ENCODE measurements around the gene TMEM52. TPM values are rescaled to one million over a fixed set of nuclear protein-coding genes. Genes with fewer than 3 reads are reported as not detected.

TMEM52 gene
- total RNA-seq, 6 experiments from 2014 or later = 0.21 to 0.38 (median 0.25) TPM; not detected in 3

- no peak overlapping the region for H3K27ac Mint-ChIP-seq
- no peaks in the 10 kb centered on the region for H3K9me3 Mint-ChIP-seq
- H3K36me3 Mint-ChIP-seq (ENCODE audit: low read depth) = no peaks in the 10 kb centered on the region
- no peak for DNase-seq
- peaks cover 35% of the 10 kb centered on the region for H3K27me3 Mint-ChIP-seq (ENCODE audit: insufficient read depth)
- no peaks in the 10 kb centered on the region for H3K4me1 Mint-ChIP-seq (ENCODE audit: low read depth)
- H3K4me3 Mint-ChIP-seq = no peak overlapping the region
- TF ChIP-seq CTCF (IDR thresholded peaks at IDR 0.05) = no peak
Measured at GRCh38 chr1:1955621-1956094, 36.6 kb upstream of the TMEM52 start.

- TF ChIP-seq CTCF (IDR thresholded peaks at IDR 0.05) = peak; percentile 58
- H3K27ac Mint-ChIP-seq = no peak overlapping the region
- H3K27me3 Mint-ChIP-seq (ENCODE audit: insufficient read depth) = peaks cover 33% of the 10 kb centered on the region
- H3K4me3 Mint-ChIP-seq = no peak overlapping the region
- DNase-seq = no peak
- H3K36me3 Mint-ChIP-seq (ENCODE audit: low read depth) = no peaks in the 10 kb centered on the region
- H3K9me3 Mint-ChIP-seq = no peaks in the 10 kb centered on the region
- no peaks in the 10 kb centered on the region for H3K4me1 Mint-ChIP-seq (ENCODE audit: low read depth)
Measured at GRCh38 chr1:1954831-1955441, 35.9 kb upstream of the TMEM52 start.

- Mint-ChIP-seq H3K36me3 (ENCODE audit: low read depth) (no peaks in the 10 kb centered on the region), H3K27ac (no peak overlapping the region), H3K9me3 (no peaks in the 10 kb centered on the region), H3K4me3 (no peak overlapping the region), H3K27me3 (ENCODE audit: insufficient read depth) (peaks cover 31% of the 10 kb centered on the region), H3K4me1 (ENCODE audit: low read depth) (no peaks in the 10 kb centered on the region)
- no peak for DNase-seq
- no peak for TF ChIP-seq CTCF (IDR thresholded peaks at IDR 0.05)
Measured at GRCh38 chr1:1954015-1954414, 34.9 kb upstream of the TMEM52 start.

GRCh38 chr1:1950940-1951339, 31.9 kb upstream of the TMEM52 start:
- Mint-ChIP-seq H3K36me3 (ENCODE audit: low read depth) (no peaks in the 10 kb centered on the region), H3K27me3 (ENCODE audit: insufficient read depth) (peaks cover 26% of the 10 kb centered on the region), H3K9me3 (no peaks in the 10 kb centered on the region), H3K4me3 (no peak overlapping the region), H3K27ac (no peak overlapping the region), H3K4me1 (ENCODE audit: low read depth) (no peaks in the 10 kb centered on the region)
- no peak for TF ChIP-seq CTCF (IDR thresholded peaks at IDR 0.05)
- no peak for DNase-seq

- no peak for TF ChIP-seq CTCF (IDR thresholded peaks at IDR 0.05)
- no peaks in the 10 kb centered on the region for H3K9me3 Mint-ChIP-seq
- no peak overlapping the region for H3K27ac Mint-ChIP-seq
- H3K4me3 Mint-ChIP-seq = no peak overlapping the region
- DNase-seq = no peak
- H3K4me1 Mint-ChIP-seq (ENCODE audit: low read depth) = no peaks in the 10 kb centered on the region
- H3K27me3 Mint-ChIP-seq (ENCODE audit: insufficient read depth) = peaks cover 27% of the 10 kb centered on the region
- H3K36me3 Mint-ChIP-seq (ENCODE audit: low read depth) = no peaks in the 10 kb centered on the region
Measured at GRCh38 chr1:1948783-1949182, 29.7 kb upstream of the TMEM52 start.
